Stimulated activated naive CD4-positive, alpha-beta T cell treated with Interleukin-2 at 50 U/mL for 16 hours (primary cell): Measurements from ENCODE around the gene TRIM33.
"Not testable (repeated sequence)": the region's sequence is repeated elsewhere in the genome, so short reads cannot be mapped to it uniquely, and the experiment has no call there.

ENCODE experiments used
- DNase-seq: peaks from one replicate; lab custom pipeline; 2025; lab: John Stamatoyannopoulos, UW

The TRIM33 gene

GRCh38 chr1:114466334-114467014 lies 44.5 kb downstream of the TRIM33 start:
- no peak for DNase-seq

- no peak for DNase-seq
Observed at GRCh38 chr1:114462963-114463362, 48.0 kb downstream of the TRIM33 start.

GRCh38 chr1:114462341-114462740 lies 48.7 kb downstream of the TRIM33 start:
- DNase-seq, result no peak

- no peak for DNase-seq
Observed at GRCh38 chr1:114458237-114458777, 52.7 kb downstream of the TRIM33 start.

GRCh38 chr1:114457675-114458236 lies 53.2 kb downstream of the TRIM33 start:
- DNase-seq, result no peak

- DNase-seq, result no peak
Observed at GRCh38 chr1:114456586-114456985, 54.4 kb downstream of the TRIM33 start.

- no peak for DNase-seq
Observed at GRCh38 chr1:114455102-114455785, 55.8 kb downstream of the TRIM33 start.

GRCh38 chr1:114454539-114454938 lies 56.5 kb downstream of the TRIM33 start:
- DNase-seq, result no peak

- DNase-seq, result no peak
Observed at GRCh38 chr1:114453361-114453784, 57.6 kb downstream of the TRIM33 start.

GRCh38 chr1:114448370-114449036 lies 62.5 kb downstream of the TRIM33 start:
- no peak for DNase-seq

- DNase-seq, result no peak
Observed at GRCh38 chr1:114446198-114446597, 64.8 kb downstream of the TRIM33 start.

GRCh38 chr1:114443226-114443625 lies 67.8 kb downstream of the TRIM33 start:
- DNase-seq, result not testable (repeated sequence)

GRCh38 chr1:114441332-114441731 lies 69.7 kb downstream of the TRIM33 start:
- no peak for DNase-seq

- no peak for DNase-seq
Observed at GRCh38 chr1:114439369-114439768, 71.6 kb downstream of the TRIM33 start.

- no peak for DNase-seq
Observed at GRCh38 chr1:114437812-114438211, 73.2 kb downstream of the TRIM33 start.

- DNase-seq, result no peak
Observed at GRCh38 chr1:114436799-114437198, 74.2 kb downstream of the TRIM33 start.

GRCh38 chr1:114435088-114435715 lies 75.8 kb downstream of the TRIM33 start:
- DNase-seq, result no peak

- DNase-seq, result no peak
Observed at GRCh38 chr1:114431026-114431425, 80.0 kb downstream of the TRIM33 start.

- DNase-seq, result no peak
Observed at GRCh38 chr1:114428083-114428754, 82.8 kb downstream of the TRIM33 start.

GRCh38 chr1:114427612-114428011 lies 83.4 kb downstream of the TRIM33 start:
- no peak for DNase-seq

GRCh38 chr1:114423455-114423854 lies 87.5 kb downstream of the TRIM33 start:
- DNase-seq, result no peak
